GM12874 (cell line): ENCODE measurements around the gene ADGRL3.

ENCODE experiments used
- TF ChIP-seq, protein P1 (sequence below): IDR thresholded peaks from 2 replicates; pipeline ENCODE4 v1.5.1; 2011; ENCODE audit warnings: low read depth, mild to moderate bottlenecking, control low read depth, low read length, moderate library complexity; ENCODE audit not compliant: insufficient read depth

Gene ADGRL3

DNA sequence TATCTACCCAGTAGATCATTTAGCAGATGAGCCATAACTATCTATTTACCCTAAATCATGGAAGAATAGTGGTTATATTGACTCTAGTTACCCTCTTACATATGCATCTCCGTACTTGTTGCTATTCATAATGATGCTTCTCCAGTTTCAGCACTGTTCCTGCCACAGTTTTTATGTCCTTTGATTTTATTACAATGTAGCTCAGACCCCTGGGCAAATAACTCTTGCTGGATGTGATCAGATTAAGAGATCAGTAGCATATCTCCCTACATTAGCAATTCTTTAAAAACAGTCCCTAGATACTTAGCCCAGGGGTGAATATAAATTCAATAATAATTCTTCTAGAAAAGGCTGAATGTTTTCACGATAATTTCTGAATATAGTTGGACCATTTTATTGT is 696.5 kb downstream of the ADGRL3 start:
- TF ChIP-seq, protein P1, sequence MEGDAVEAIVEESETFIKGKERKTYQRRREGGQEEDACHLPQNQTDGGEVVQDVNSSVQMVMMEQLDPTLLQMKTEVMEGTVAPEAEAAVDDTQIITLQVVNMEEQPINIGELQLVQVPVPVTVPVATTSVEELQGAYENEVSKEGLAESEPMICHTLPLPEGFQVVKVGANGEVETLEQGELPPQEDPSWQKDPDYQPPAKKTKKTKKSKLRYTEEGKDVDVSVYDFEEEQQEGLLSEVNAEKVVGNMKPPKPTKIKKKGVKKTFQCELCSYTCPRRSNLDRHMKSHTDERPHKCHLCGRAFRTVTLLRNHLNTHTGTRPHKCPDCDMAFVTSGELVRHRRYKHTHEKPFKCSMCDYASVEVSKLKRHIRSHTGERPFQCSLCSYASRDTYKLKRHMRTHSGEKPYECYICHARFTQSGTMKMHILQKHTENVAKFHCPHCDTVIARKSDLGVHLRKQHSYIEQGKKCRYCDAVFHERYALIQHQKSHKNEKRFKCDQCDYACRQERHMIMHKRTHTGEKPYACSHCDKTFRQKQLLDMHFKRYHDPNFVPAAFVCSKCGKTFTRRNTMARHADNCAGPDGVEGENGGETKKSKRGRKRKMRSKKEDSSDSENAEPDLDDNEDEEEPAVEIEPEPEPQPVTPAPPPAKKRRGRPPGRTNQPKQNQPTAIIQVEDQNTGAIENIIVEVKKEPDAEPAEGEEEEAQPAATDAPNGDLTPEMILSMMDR = no peak

DNA sequence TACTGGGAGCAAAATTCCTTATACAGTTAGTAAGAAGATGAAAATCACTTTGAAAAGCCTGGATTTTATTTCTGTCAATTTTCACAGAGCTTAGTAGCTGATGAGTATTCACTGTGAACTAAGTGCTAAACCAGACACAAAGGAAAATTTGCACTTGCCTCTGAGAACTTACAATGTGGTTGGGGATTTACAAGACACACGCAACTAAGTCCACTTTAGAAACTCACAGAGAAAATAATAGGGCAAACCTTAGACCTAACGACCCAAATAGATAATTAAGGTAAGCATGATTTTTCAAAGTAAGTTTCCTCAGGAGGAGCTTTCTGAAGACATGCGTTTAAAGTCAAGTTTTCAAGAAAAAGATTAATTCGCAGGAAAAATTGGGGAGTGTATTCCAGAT is 708.9 kb downstream of the ADGRL3 start:
- TF ChIP-seq, protein P1 = no peak

DNA sequence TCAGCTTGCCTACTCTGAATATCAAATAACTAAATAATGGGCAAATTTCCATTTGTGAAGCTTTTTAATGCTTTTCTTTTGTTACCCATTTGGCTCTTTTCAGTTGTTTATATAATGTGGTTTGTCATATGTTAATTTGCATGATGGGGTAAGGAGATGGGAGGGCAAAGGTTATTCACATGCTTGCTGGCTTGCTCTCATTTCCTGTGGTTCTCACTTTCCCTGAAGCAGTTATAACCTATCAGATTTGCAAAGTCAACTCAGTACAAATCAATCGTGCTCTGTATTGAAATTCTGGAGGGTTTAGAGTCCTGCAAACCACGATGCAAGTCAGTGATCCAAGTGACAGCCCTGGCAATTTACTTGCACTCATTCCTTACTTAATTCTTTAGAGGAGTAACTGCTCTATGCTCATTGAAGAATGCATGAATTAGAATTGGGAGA is 711.2 kb downstream of the ADGRL3 start:
- TF ChIP-seq, protein P1 = no peak

DNA sequence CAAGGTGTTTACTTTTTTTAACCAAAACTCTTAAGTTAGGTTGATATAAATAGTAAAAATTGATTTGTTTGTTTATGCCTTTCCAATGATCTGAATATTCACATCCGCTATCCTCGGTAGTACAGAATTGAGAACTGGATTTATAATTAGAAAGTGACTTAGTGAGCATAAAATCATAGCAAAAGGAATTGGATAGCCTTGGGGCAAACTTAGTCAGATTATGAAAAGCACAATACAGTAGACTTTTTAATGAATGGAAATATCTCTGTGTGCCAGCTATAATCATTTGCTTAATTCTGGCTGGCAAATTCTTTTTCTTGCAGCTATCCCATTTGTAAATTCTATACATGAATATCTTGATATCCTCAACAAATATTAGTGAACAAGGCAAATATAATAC is 713.5 kb downstream of the ADGRL3 start:
- TF ChIP-seq, protein P1 = no peak

DNA sequence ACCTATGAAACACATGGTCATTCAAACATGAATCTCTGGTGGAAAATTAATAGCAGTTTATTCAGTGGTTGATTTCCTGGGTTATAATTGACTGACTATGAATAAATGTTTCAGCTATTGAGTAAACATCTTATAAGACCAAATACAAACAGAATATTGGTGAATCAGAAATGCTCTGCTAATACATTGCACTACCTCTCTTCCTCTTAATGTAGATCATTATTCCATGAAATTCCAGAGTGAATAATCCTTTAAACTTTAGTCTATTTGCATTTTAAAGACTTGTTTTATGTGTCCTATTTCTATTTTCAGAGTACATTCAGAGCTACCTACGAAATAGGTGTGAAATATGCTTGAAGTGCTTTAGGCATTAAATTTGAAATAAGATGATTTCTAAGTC is 715.4 kb downstream of the ADGRL3 start:
- TF ChIP-seq, protein P1 = no peak

DNA sequence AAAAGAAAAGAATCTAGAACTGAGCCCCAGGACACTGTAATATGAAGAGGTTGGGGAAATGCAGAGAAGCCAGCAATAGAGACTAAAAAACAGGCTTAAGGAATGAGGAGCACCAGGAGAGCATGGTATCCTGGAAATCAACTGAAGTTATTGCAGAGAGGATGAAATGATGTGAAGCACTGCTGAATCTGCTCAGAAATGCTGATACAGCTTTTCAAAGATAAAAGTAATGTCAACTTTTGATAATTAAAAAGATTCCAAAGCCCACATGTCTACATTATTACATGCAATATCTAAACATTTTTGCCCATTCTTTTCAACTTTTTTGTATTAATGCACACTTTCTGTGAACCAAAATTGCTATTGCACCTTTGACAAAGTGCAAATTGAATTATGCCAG is 718.4 kb downstream of the ADGRL3 start:
- TF ChIP-seq, protein P1 = no peak

DNA sequence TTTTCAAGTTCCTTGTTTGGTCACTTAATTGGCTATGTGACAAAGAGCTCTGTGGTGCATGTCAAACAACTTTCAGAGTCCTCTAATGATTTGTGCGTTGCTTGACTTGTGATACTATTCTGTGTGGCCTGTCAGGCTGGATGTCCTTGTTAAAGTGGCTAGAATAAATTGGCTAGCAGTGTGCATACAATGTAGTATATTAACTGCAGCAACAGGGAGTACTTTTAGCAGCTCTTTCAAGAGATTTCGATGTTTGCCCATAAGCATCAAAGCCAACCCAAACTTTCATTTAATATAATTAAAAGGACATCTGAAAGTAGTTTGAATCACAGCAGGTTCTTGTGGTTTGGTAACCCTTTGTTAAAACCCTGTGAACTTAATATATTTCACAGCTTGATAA is 718.9 kb downstream of the ADGRL3 start:
- TF ChIP-seq, protein P1 = no peak

DNA sequence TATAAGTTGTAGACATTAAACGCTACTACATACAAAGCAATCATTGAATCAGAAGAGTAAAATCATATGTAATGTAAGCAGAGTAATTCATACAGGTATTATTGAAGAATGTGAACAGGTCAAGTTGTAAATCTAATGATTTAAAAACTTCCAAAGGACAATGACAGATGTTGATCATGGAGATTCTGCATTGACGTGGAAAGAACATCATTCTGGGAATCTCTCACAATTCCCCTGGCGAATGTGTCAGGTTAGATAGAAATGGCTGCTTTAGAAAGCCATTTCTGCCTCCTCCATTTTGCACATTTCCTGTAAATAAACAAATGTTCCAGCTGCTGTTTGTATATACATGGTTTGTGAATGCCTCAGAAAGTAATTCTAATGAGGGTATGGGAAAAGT is 719.4 kb downstream of the ADGRL3 start:
- TF ChIP-seq, protein P1 = no peak
